HUES6 (cell line): ENCODE measurements around the gene FANCC.

ENCODE experiments used
- H3K27ac ChIP-seq: 2 replicates; pipeline ENCODE4 v1.7.0; 2013; ENCODE audit warnings: low read depth, mild to moderate bottlenecking, low read length, inconsistent platforms
- H3K27me3 ChIP-seq: 2 replicates; pipeline ENCODE4 v1.6.1; 2013; ENCODE audit warnings: low read length; ENCODE audit not compliant: control insufficient read depth, insufficient read depth
- H3K36me3 ChIP-seq: 2 replicates; pipeline ENCODE4 v1.6.1; 2013; ENCODE audit warnings: low read length; ENCODE audit not compliant: control insufficient read depth, insufficient read depth
- H3K4me1 ChIP-seq: 2 replicates; pipeline ENCODE4 v1.6.1; 2013; ENCODE audit warnings: low read length; ENCODE audit not compliant: control insufficient read depth, insufficient read depth
- H3K4me3 ChIP-seq: 2 replicates; pipeline ENCODE4 v1.5.1; 2013; ENCODE audit warnings: low read depth, low read length
- H3K9ac ChIP-seq: one replicate; pipeline ENCODE4 v1.6.1; 2013; ENCODE audit warnings: mild to moderate bottlenecking, low read length
- H3K9me3 ChIP-seq: 2 replicates; pipeline ENCODE4 v1.6.1; 2013; ENCODE audit warnings: low read depth, low read length; ENCODE audit not compliant: control insufficient read depth, insufficient read depth

The FANCC gene

GRCh38 chr9:95192631-95193030 lies 124.9 kb downstream of the FANCC start:
- Histone ChIP-seq H3K9me3 (no peaks in the 10 kb centered on the region), H3K36me3 (no peaks in the 10 kb centered on the region), H3K4me1 (peaks cover 11% of the 10 kb centered on the region; the same call in 1 of the 2 replicates), H3K27ac (no peak overlapping the region), H3K4me3 (no peak overlapping the region), H3K9ac (no peak overlapping the region), H3K27me3 (no peaks in the 10 kb centered on the region)

GRCh38 chr9:95190413-95190812 lies 127.1 kb downstream of the FANCC start:
- H3K9me3 ChIP-seq = no peaks in the 10 kb centered on the region
- H3K9ac ChIP-seq = no peak overlapping the region
- H3K4me3 ChIP-seq = no peak overlapping the region
- no peaks in the 10 kb centered on the region for H3K36me3 ChIP-seq
- H3K4me1 ChIP-seq = peaks cover 11% of the 10 kb centered on the region; the same call in 1 of the 2 replicates
- no peaks in the 10 kb centered on the region for H3K27me3 ChIP-seq
- H3K27ac ChIP-seq = no peak overlapping the region

GRCh38 chr9:95189251-95190098 lies 128.0 kb downstream of the FANCC start:
- Histone ChIP-seq H3K27me3 (no peaks in the 10 kb centered on the region), H3K36me3 (no peaks in the 10 kb centered on the region), H3K27ac (no peak overlapping the region), H3K4me1 (peaks cover 11% of the 10 kb centered on the region; the same call in 1 of the 2 replicates), H3K4me3 (no peak overlapping the region), H3K9me3 (no peaks in the 10 kb centered on the region), H3K9ac (no peak overlapping the region)

- Histone ChIP-seq H3K4me3 (no peak overlapping the region), H3K9ac (no peak overlapping the region), H3K27ac (no peak overlapping the region), H3K36me3 (no peaks in the 10 kb centered on the region), H3K4me1 (peaks cover 12% of the 10 kb centered on the region), H3K9me3 (no peaks in the 10 kb centered on the region), H3K27me3 (no peaks in the 10 kb centered on the region)
These were observed 129.1 kb downstream of the FANCC start for GRCh38 chr9:95188459-95188858.

- Histone ChIP-seq H3K27me3 (no peaks in the 10 kb centered on the region), H3K9ac (no peak overlapping the region)
These were observed 131.6 kb downstream of the FANCC start for GRCh38 chr9:95185956-95186355.

GRCh38 chr9:95182854-95183563 lies 134.5 kb downstream of the FANCC start:
- H3K36me3 ChIP-seq = no peaks in the 10 kb centered on the region
- H3K27ac ChIP-seq = no peak overlapping the region
- no peaks in the 10 kb centered on the region for H3K9me3 ChIP-seq
- no peak overlapping the region for H3K4me3 ChIP-seq
- no peaks in the 10 kb centered on the region for H3K27me3 ChIP-seq
- H3K4me1 ChIP-seq = peaks cover 8% of the 10 kb centered on the region
- H3K9ac ChIP-seq = no peak overlapping the region

More at GRCh38 chr9:95185956-95186355, 131.6 kb downstream of the FANCC start:
- no peaks in the 10 kb centered on the region for H3K9me3 ChIP-seq
- H3K36me3 ChIP-seq = no peaks in the 10 kb centered on the region
- peaks cover 19% of the 10 kb centered on the region for H3K4me1 ChIP-seq
- no peak overlapping the region for H3K4me3 ChIP-seq
- H3K27ac ChIP-seq = no peak overlapping the region

GRCh38 chr9:95181835-95182234 lies 135.7 kb downstream of the FANCC start:
- no peaks in the 10 kb centered on the region for H3K36me3 ChIP-seq
- no peak overlapping the region for H3K4me3 ChIP-seq
- H3K9me3 ChIP-seq = no peaks in the 10 kb centered on the region
- H3K27me3 ChIP-seq = no peaks in the 10 kb centered on the region
- no peak overlapping the region for H3K9ac ChIP-seq
- peaks cover 8% of the 10 kb centered on the region for H3K4me1 ChIP-seq
- no peak overlapping the region for H3K27ac ChIP-seq

- H3K9me3 ChIP-seq = no peaks in the 10 kb centered on the region
- no peaks in the 10 kb centered on the region for H3K36me3 ChIP-seq
- no peaks in the 10 kb centered on the region for H3K27me3 ChIP-seq
- no peak overlapping the region for H3K4me3 ChIP-seq
- H3K27ac ChIP-seq = no peak overlapping the region
- H3K4me1 ChIP-seq = peaks cover 10% of the 10 kb centered on the region
- no peak overlapping the region for H3K9ac ChIP-seq
These were observed 136.2 kb downstream of the FANCC start for GRCh38 chr9:95181226-95181818.

- Histone ChIP-seq H3K9ac (no peak overlapping the region), H3K27me3 (no peaks in the 10 kb centered on the region), H3K36me3 (no peaks in the 10 kb centered on the region), H3K4me3 (no peak overlapping the region), H3K27ac (no peak overlapping the region), H3K4me1 (peaks cover 10% of the 10 kb centered on the region; the same call in 1 of the 2 replicates), H3K9me3 (no peaks in the 10 kb centered on the region)
These were observed 139.9 kb downstream of the FANCC start for GRCh38 chr9:95177617-95178016.

- H3K27me3 ChIP-seq = no peaks in the 10 kb centered on the region
- H3K9ac ChIP-seq = no peak overlapping the region
- no peaks in the 10 kb centered on the region for H3K9me3 ChIP-seq
- H3K27ac ChIP-seq = no peak overlapping the region
- H3K36me3 ChIP-seq = no peaks in the 10 kb centered on the region
- no peak overlapping the region for H3K4me3 ChIP-seq
- peaks cover 10% of the 10 kb centered on the region; the same call in 1 of the 2 replicates for H3K4me1 ChIP-seq
These were observed 140.7 kb downstream of the FANCC start for GRCh38 chr9:95176755-95177319.
